Measurements from ENCODE around the gene SLC25A11. TPM values are rescaled to one million over a fixed set of nuclear protein-coding genes. Genes with fewer than 3 reads are reported as not detected.

SLC25A11 gene
- total RNA-seq, 1 experiment from 2014 or later = 65.9 TPM

DNA sequence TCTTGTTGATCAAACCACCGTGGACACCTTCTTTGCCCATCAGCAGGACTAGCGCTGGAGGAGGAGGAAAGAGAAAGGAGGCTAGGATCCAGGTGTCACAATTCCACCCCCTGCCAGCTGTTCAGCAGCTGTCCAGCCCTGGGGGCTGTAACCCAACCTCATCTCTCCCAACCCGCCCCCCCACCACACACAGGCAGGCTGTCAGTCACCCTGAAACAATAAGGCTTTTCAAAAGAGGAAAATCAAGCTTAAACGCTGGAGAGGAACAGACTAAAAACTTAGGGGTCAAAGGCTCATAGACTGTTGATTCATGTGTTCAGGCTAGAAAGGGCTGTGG lies 6.1 kb upstream of the SLC25A11 start:
- CTCF ChIA-PET = interaction anchor here (0.6 kb wide), 1 partner anchor 21 kb away, joined by 4 read pairs; no protein-coding TSS in a partner anchor
- in situ Hi-C loops (cut with HindIII; ENCODE audit: low pct_unique_long_range_greater_than_20kb, low sequenced_read_pairs) = no loop called here
- Histone ChIP-seq H3K36me3 (ENCODE audit: control insufficient read depth, insufficient read depth, low read length) (peaks cover 10% of the 10 kb centered on the region), H3K27ac (ENCODE audit: low read length) (peak overlapping the region; percentile 94), H3K4me1 (ENCODE audit: control insufficient read depth, insufficient read depth, low read length) (peaks cover 33% of the 10 kb centered on the region), H3K4me3 (ENCODE audit: low read depth in 2 of 2, low read length in 2 of 2) (peak overlapping the region; percentile 83 to 85), H3K27me3 (ENCODE audit: control insufficient read depth, insufficient read depth, low read length) (no peaks in the 10 kb centered on the region), H3K9me3 (ENCODE audit: control insufficient read depth, insufficient read depth, low read depth, low read length) (no peaks in the 10 kb centered on the region)
- no peak for ATAC-seq
- POLR2A ChIA-PET = no interaction called here
- intact Hi-C loops (cut with micrococcal nuclease; ENCODE audit: unreplicated experiment) = no loop called here
- DNase-seq (ENCODE audit: low read depth, low spot score) = no peak
- TF ChIP-seq, protein P1, sequence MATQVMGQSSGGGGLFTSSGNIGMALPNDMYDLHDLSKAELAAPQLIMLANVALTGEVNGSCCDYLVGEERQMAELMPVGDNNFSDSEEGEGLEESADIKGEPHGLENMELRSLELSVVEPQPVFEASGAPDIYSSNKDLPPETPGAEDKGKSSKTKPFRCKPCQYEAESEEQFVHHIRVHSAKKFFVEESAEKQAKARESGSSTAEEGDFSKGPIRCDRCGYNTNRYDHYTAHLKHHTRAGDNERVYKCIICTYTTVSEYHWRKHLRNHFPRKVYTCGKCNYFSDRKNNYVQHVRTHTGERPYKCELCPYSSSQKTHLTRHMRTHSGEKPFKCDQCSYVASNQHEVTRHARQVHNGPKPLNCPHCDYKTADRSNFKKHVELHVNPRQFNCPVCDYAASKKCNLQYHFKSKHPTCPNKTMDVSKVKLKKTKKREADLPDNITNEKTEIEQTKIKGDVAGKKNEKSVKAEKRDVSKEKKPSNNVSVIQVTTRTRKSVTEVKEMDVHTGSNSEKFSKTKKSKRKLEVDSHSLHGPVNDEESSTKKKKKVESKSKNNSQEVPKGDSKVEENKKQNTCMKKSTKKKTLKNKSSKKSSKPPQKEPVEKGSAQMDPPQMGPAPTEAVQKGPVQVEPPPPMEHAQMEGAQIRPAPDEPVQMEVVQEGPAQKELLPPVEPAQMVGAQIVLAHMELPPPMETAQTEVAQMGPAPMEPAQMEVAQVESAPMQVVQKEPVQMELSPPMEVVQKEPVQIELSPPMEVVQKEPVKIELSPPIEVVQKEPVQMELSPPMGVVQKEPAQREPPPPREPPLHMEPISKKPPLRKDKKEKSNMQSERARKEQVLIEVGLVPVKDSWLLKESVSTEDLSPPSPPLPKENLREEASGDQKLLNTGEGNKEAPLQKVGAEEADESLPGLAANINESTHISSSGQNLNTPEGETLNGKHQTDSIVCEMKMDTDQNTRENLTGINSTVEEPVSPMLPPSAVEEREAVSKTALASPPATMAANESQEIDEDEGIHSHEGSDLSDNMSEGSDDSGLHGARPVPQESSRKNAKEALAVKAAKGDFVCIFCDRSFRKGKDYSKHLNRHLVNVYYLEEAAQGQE (IDR thresholded peaks at IDR 0.05; ENCODE audit: insufficient read depth in 1 of 2, low read depth in 2 of 2, low read length in 1 of 2) = no peak; a peak in 1 of 4 replicates
- TF ChIP-seq TCF7L2 (IDR thresholded peaks at IDR 0.05; ENCODE audit: low read depth, low read length) = no peak
- TF ChIP-seq POLR2AphosphoS5 (IDR thresholded peaks at IDR 0.05; ENCODE audit: low read depth, low read length) = no peak
- TF ChIP-seq, protein P2, sequence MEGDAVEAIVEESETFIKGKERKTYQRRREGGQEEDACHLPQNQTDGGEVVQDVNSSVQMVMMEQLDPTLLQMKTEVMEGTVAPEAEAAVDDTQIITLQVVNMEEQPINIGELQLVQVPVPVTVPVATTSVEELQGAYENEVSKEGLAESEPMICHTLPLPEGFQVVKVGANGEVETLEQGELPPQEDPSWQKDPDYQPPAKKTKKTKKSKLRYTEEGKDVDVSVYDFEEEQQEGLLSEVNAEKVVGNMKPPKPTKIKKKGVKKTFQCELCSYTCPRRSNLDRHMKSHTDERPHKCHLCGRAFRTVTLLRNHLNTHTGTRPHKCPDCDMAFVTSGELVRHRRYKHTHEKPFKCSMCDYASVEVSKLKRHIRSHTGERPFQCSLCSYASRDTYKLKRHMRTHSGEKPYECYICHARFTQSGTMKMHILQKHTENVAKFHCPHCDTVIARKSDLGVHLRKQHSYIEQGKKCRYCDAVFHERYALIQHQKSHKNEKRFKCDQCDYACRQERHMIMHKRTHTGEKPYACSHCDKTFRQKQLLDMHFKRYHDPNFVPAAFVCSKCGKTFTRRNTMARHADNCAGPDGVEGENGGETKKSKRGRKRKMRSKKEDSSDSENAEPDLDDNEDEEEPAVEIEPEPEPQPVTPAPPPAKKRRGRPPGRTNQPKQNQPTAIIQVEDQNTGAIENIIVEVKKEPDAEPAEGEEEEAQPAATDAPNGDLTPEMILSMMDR (IDR thresholded peaks at IDR 0.05) = no peak
- TF ChIP-seq SIN3A (IDR thresholded peaks at IDR 0.05; ENCODE audit: borderline replicate concordance, insufficient read depth, low read depth, low read length) = no peak
- no TSS peak for BruUV-seq (replicated peaks)

DNA sequence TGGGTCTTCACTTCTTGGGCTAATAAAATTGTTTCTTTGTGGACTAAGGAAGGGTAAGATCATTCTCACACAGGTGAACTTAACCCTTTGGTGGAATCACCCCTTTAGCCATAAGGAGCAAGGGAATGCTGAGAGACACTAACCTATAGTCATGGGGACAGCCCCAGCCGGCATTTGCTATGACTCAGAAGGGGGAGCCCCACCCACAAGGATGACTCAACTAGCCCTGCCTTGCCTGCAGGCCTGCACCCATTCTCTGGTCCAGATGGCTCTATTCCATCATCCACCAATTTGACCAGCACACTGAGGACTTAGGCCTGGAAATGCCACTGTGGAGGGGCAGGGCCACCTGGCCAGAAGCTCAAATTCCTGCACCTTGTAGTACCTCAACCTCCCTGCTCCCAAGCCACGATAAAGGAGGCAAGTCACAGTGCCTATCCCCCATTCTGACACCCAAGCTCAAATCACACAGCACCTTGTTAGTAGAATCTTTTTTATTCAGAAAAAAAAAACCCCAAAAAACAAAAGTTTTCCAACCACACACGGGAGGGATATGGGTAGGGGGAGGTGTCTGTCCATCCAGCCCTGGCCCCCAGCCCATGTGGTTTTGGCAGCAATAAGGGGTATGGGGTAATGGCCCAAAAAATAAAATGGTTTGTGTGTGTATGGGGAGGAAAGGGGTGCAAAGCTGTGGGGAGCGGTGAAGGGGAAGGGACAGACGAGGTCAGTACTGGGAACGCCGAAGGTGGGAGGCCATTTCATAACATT lies 5.5 kb upstream of the SLC25A11 start:
- Histone ChIP-seq H3K27ac (ENCODE audit: low read length) (peak overlapping the region; percentile 94), H3K27me3 (ENCODE audit: control insufficient read depth, insufficient read depth, low read length) (no peaks in the 10 kb centered on the region), H3K9me3 (ENCODE audit: control insufficient read depth, insufficient read depth, low read depth, low read length) (no peaks in the 10 kb centered on the region), H3K4me1 (ENCODE audit: control insufficient read depth, insufficient read depth, low read length) (peaks cover 28% of the 10 kb centered on the region), H3K36me3 (ENCODE audit: control insufficient read depth, insufficient read depth, low read length) (peaks cover 14% of the 10 kb centered on the region), H3K4me3 (ENCODE audit: low read depth in 2 of 2, low read length in 2 of 2) (peak overlapping the region; percentile 83 to 85)
- no TSS peak for BruUV-seq (replicated peaks)
- in situ Hi-C loops (cut with HindIII; ENCODE audit: low pct_unique_long_range_greater_than_20kb, low sequenced_read_pairs) = no loop called here
- ATAC-seq (peak; percentile 36), DNase-seq (ENCODE audit: low read depth, low spot score) (peak; percentile 83)
- intact Hi-C loops (cut with micrococcal nuclease; ENCODE audit: unreplicated experiment) = no loop called here
- TF ChIP-seq TCF7L2 (IDR thresholded peaks at IDR 0.05; ENCODE audit: low read depth, low read length) (no peak), POLR2AphosphoS5 (IDR thresholded peaks at IDR 0.05; ENCODE audit: low read depth, low read length) (no peak), SIN3A (IDR thresholded peaks at IDR 0.05; ENCODE audit: borderline replicate concordance, insufficient read depth, low read depth, low read length) (no peak)
- TF ChIP-seq, protein P2 (IDR thresholded peaks at IDR 0.05) = no peak
- TF ChIP-seq, protein P1 (IDR thresholded peaks at IDR 0.05; ENCODE audit: insufficient read depth in 1 of 2, low read depth in 2 of 2, low read length in 1 of 2) = no peak
- POLR2A ChIA-PET = interaction anchor here (0.6 to 1.2 kb wide), 2 partner anchors 22 to 380 kb away, joined by 4 to 5 read pairs; partner anchors contain the start of gene SPAG7
- CTCF ChIA-PET = no interaction called here
